ENCODE results near the gene OSBPL6. TPM values are rescaled to one million over a fixed set of nuclear protein-coding genes. Genes with fewer than 3 reads are reported as not detected.

The OSBPL6 gene
- total RNA-seq, 1 experiment from 2014 or later, result 11.6 TPM

GRCh38 chr2:178250429-178250828, 56.1 kb downstream of the OSBPL6 start:
- intact Hi-C loops (cut with micrococcal nuclease), result no loop called here
- Histone ChIP-seq H3K27me3 (ENCODE audit: insufficient read depth, low read length) (no peaks in the 10 kb centered on the region), H3K27ac (ENCODE audit: low read depth, low read length) (no peak overlapping the region), H3K9ac (ENCODE audit: low read length) (no peak overlapping the region), H3K36me3 (ENCODE audit: control insufficient read depth in 1 of 2, insufficient read depth in 2 of 2, low read length in 2 of 2) (no peaks in the 10 kb centered on the region), H2AFZ (ENCODE audit: low read depth, low read length, poor library complexity, severe bottlenecking) (no peak overlapping the region), H3K9me2 (ENCODE audit: insufficient read depth) (no peaks in the 10 kb centered on the region), H3K4me2 (ENCODE audit: low read length) (no peak overlapping the region), H4K20me1 (ENCODE audit: insufficient read depth) (no peaks in the 10 kb centered on the region), H3K79me2 (ENCODE audit: insufficient read depth, low read length) (no peaks in the 10 kb centered on the region), H3K4me1 (ENCODE audit: control insufficient read depth in 1 of 2, insufficient read depth in 2 of 2, low read length in 2 of 2) (no peaks in the 10 kb centered on the region; a peak in 1 of 4 replicates), H3K9me3 (ENCODE audit: control insufficient read depth in 1 of 2, insufficient read depth in 1 of 2, low read depth in 1 of 2, low read length in 2 of 2) (no peaks in the 10 kb centered on the region), H3K4me3 (replicated peaks in 1 of 2; ENCODE audit: low read depth in 1 of 2, low read length in 2 of 2) (no peak overlapping the region)
- ChIA-PET RAD21 (ENCODE audit: low non-redundant PET in 1 of 2, low total read pairs in 2 of 2, uncharacterized antibody in 2 of 2, unreplicated experiment in 2 of 2) (no interaction called here), POLR2A (no interaction called here), CTCF (no interaction called here)
- BruUV-seq (replicated peaks), result no TSS peak
- TF ChIP-seq TCF7L2 (IDR thresholded peaks at IDR 0.05; ENCODE audit: borderline replicate concordance, extremely low read depth, insufficient read depth, insufficient read length) (no peak), ZFX (IDR thresholded peaks at IDR 0.05) (no peak), EGR1 (IDR thresholded peaks at IDR 0.05; ENCODE audit: low read depth) (no peak), POLR2AphosphoS5 (IDR thresholded peaks at IDR 0.05; ENCODE audit: low read depth, low read length) (no peak), YY1 (IDR thresholded peaks at IDR 0.05; ENCODE audit: extremely low read depth, insufficient replicate concordance, low read depth, low read length) (no peak), JUND (IDR thresholded peaks at IDR 0.05) (no peak), ELF1 (IDR thresholded peaks at IDR 0.05; ENCODE audit: borderline replicate concordance, low read depth) (no peak), SP1 (IDR thresholded peaks at IDR 0.05; ENCODE audit: low read depth) (no peak), RAD21 (IDR thresholded peaks at IDR 0.05; ENCODE audit: low read depth) (no peak), ZNF274 (IDR thresholded peaks at IDR 0.05; ENCODE audit: low read depth, low read length) (no peak), POLR2A (IDR thresholded peaks at IDR 0.05; ENCODE audit: borderline replicate concordance, extremely low read depth, insufficient read depth, insufficient read length) (no peak), EZH2phosphoT487 (IDR thresholded peaks at IDR 0.05; ENCODE audit: borderline replicate concordance) (no peak)
- TF ChIP-seq, protein P1, sequence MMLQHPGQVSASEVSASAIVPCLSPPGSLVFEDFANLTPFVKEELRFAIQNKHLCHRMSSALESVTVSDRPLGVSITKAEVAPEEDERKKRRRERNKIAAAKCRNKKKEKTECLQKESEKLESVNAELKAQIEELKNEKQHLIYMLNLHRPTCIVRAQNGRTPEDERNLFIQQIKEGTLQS (IDR thresholded peaks at IDR 0.05), result no peak
- TF ChIP-seq, protein P2, sequence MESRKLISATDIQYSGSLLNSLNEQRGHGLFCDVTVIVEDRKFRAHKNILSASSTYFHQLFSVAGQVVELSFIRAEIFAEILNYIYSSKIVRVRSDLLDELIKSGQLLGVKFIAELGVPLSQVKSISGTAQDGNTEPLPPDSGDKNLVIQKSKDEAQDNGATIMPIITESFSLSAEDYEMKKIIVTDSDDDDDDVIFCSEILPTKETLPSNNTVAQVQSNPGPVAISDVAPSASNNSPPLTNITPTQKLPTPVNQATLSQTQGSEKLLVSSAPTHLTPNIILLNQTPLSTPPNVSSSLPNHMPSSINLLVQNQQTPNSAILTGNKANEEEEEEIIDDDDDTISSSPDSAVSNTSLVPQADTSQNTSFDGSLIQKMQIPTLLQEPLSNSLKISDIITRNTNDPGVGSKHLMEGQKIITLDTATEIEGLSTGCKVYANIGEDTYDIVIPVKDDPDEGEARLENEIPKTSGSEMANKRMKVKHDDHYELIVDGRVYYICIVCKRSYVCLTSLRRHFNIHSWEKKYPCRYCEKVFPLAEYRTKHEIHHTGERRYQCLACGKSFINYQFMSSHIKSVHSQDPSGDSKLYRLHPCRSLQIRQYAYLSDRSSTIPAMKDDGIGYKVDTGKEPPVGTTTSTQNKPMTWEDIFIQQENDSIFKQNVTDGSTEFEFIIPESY (IDR thresholded peaks at IDR 0.05; ENCODE audit: extremely low read depth, insufficient replicate concordance, low read length), result no peak
- DNase-seq (ENCODE audit: low read depth, low spot score), result no peak
- ATAC-seq, result no peak

Measured in HCT116 (cell line).